HUES64 (cell line): ENCODE results near the gene TMEM143.
"Not testable (repeated sequence)": the region's sequence is repeated elsewhere in the genome, so short reads cannot be mapped to it uniquely, and the experiment has no call there.

Experiments
- H3K27ac ChIP-seq: 2 replicates; pipeline ENCODE4 v1.7.0; 2013; ENCODE audit warnings: low read depth, low read length, inconsistent platforms
- H3K27me3 ChIP-seq: 2 replicates; pipeline ENCODE4 v1.6.1; 2013; ENCODE audit warnings: mild to moderate bottlenecking, low read length; ENCODE audit not compliant: insufficient read depth
- H3K36me3 ChIP-seq: 2 replicates; pipeline ENCODE4 v1.6.1; 2013; ENCODE audit warnings: mild to moderate bottlenecking, low read length; ENCODE audit not compliant: insufficient read depth
- H3K4me1 ChIP-seq: 2 replicates; pipeline ENCODE4 v1.6.1; 2013; ENCODE audit warnings: mild to moderate bottlenecking, low read length, moderate library complexity; ENCODE audit not compliant: insufficient read depth
- H3K4me3 ChIP-seq: 2 replicates; pipeline ENCODE4 v1.5.1; 2013; ENCODE audit warnings: mild to moderate bottlenecking, low read length, moderate library complexity
- H3K9ac ChIP-seq: 2 replicates; pipeline ENCODE4 v1.6.1; 2013; ENCODE audit warnings: mild to moderate bottlenecking, low read depth, low read length
- H3K9me3 ChIP-seq: 2 replicates; pipeline ENCODE4 v1.6.1; 2013; ENCODE audit warnings: low read depth, low read length; ENCODE audit not compliant: insufficient read depth
- WGBS: fragments of 150-250, 120-280 bp; methylation state at CpG from one replicate; pipeline ENCODE4 v1.1.7; 2013; ENCODE audit warnings: missing lambda C conversion rate; 5-methylcytosine and 5-hydroxymethylcytosine counted together

The TMEM143 gene

DNA sequence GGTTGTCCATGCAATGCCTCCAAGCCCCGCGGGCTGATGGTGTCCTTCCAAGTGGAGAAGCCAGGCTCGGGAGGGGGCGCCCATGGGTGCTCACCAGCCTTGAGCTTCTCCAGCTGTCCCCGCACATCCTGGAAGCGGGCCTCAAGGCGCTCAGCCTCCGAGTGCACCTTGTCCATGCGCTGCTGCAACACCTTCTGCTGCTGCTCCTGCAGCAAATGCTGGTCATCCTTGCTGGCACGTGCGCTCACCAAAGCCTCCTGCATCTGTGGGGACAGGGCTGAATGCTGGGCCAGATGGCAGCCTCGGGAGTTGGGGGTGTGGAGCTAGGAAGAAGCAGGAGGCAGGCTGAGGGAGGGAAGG, 61.2 kb downstream of the TMEM143 start:
- Histone ChIP-seq H3K4me3 (no peak overlapping the region), H3K27me3 (no peaks in the 10 kb centered on the region), H3K9ac (no peak overlapping the region), H3K4me1 (no peaks in the 10 kb centered on the region), H3K36me3 (no peaks in the 10 kb centered on the region), H3K9me3 (no peaks in the 10 kb centered on the region), H3K27ac (no peak overlapping the region)
- WGBS: 95% methylated on average over 12 of the region's 12 CpGs

DNA sequence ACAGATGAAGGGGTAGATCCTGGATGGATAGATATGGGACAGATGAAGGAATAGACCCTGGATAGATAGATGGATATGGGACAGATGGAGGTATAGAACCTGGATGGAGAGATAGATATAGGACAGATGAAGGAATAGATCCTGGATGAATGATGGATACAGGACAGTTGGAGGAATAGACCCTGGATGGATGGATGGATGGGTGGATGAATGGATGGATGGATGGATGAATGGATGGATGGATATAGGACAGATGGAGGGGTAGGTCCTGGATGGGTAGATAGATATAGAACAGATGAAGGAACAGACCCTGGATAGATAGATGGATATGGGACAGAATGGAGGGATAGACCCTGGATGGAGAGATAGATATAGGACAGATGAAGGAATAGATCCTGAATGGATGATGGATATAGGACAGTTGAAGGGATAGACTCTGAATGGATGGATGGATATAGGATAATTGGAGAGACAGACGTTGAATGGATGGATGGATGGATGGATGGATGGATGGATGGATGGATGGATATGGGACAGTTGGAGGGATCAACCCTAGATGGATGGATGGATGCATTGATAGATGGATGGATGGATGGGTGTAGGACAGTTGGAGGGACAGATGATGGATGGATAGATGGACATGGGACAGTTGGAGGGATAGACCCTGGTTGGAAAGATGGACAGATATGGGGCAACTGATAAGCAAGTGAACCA, 61.7 kb downstream of the TMEM143 start:
- Histone ChIP-seq H3K36me3 (no peaks in the 10 kb centered on the region), H3K27me3 (no peaks in the 10 kb centered on the region), H3K9ac (no peak overlapping the region), H3K4me3 (no peak overlapping the region), H3K4me1 (no peaks in the 10 kb centered on the region), H3K27ac (no peak overlapping the region), H3K9me3 (no peaks in the 10 kb centered on the region)
- 90% methylated on average over 1 of the region's 1 CpG for WGBS

DNA sequence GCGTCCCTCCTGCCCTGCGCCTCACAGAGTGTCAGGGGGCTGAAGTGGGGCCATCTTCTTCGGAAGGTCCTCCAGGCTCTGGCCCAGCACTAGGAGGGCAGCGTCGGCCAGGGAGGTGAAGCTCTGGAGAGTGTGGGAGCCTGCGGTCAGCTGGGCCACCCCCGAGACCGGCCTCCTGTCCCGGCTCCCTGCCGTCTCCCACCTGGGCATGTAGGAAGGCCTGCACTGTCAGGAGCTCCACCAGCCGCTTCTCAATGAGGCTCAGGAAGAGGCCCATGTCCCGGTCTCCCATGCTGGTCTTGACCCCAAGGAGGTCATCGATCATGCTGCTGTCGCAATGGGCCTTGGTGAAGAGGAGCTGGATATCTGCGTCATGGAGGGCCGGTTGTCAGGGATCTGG, 65.8 kb downstream of the TMEM143 start:
- Histone ChIP-seq H3K36me3 (no peaks in the 10 kb centered on the region), H3K4me3 (no peak overlapping the region), H3K4me1 (no peaks in the 10 kb centered on the region), H3K9ac (no peak overlapping the region), H3K27me3 (no peaks in the 10 kb centered on the region), H3K9me3 (no peaks in the 10 kb centered on the region), H3K27ac (no peak overlapping the region)
- 94% methylated on average over 16 of the region's 16 CpGs for WGBS

DNA sequence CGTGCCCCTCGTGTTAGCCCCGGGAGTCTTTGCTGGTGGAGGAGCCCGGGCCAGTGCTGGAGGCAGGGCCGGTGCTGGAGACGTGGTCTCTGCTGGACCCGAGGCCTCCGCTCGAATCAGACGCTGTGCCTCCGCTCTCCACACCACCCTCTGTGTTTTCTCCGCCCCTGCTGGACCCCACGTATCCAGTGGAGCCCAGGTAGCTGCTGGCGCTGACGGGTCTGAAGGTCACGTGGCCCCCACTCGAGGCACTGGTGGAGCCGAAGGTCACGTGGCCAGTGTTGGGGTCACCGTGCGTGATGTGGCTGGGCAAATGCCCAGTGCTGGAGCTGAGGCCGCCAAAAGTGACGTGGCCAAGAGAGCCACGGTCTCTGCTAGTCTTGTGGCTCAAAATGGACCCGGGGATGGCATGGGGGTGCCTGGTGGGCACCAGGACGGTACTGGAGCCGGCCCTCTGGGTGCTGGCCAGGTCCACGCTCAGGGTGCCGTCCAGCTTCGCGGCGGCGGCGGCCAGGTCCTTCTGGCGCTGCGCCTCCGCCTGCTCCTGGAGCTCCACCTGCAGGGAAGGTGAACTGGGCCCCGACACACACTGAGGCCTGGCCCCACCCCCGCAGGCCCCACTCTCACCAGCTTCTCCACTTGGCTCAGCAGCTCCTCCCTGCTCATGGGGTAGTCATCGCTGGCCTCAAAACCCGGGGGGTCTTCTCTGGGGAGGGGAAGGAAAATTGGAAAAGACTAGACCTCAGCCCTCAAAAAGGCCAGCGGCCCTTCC, 66.6 kb downstream of the TMEM143 start:
- H3K9ac ChIP-seq: no peak overlapping the region
- H3K9me3 ChIP-seq: no peaks in the 10 kb centered on the region
- no peak overlapping the region for H3K27ac ChIP-seq
- 90% methylated on average over 42 of the region's 42 CpGs for WGBS
- no peak overlapping the region for H3K4me3 ChIP-seq
- no peaks in the 10 kb centered on the region for H3K36me3 ChIP-seq
- H3K4me1 ChIP-seq: no peaks in the 10 kb centered on the region
- no peaks in the 10 kb centered on the region for H3K27me3 ChIP-seq

DNA sequence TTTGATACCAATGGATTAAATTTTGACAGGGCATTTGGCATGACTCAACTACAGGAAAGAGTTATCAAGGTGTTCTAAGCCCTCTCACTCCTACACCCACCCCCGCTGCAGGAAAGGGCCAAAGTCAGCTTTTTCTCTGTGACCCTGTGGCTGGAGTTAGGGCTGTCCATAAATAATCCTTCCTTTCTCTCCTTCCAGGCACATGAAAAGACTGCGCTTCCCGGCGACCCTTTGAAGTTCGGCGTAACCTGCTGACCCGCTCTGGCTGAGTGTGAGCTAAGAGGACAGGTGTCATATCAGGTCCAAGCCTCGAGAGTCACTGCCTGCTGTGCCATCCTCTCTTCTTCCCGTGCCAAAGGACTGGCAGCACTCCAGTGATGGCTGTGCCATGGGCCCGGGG, 68.3 kb downstream of the TMEM143 start:
- H3K9ac ChIP-seq: no peak overlapping the region
- no peaks in the 10 kb centered on the region for H3K9me3 ChIP-seq
- 91% methylated on average over 10 of the region's 10 CpGs for WGBS
- no peaks in the 10 kb centered on the region for H3K27me3 ChIP-seq
- H3K4me3 ChIP-seq: no peak overlapping the region
- H3K4me1 ChIP-seq: 0 out of 2 replicates have a peak, but pooled peaks cover 2% of the 10 kb centered on the region
- no peak overlapping the region for H3K27ac ChIP-seq
- H3K36me3 ChIP-seq: no peaks in the 10 kb centered on the region

DNA sequence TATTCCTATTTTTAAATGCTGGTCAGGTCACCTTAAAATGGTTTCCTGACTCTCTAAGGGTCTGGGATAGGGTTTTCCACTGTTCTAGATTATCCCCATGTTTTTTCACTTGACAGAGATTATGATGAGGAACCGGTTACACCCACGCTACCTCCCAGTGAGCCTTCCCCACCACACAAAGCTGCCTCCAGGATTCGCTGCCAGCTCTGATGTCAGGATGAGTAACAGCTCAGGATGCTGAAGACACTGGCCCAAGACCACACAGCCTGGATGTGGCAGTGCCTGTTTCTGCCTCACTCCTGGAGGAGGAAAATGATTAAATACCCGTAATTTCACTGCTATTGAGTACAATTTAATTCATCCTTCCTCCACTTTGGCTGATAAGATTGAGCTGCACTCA, 70.9 kb downstream of the TMEM143 start:
- 77% methylated on average over 4 of the region's 4 CpGs for WGBS
- no peaks in the 10 kb centered on the region for H3K27me3 ChIP-seq
- H3K9ac ChIP-seq: no peak overlapping the region
- H3K9me3 ChIP-seq: no peaks in the 10 kb centered on the region
- no peak overlapping the region for H3K27ac ChIP-seq
- no peak overlapping the region for H3K4me3 ChIP-seq
- 0 out of 2 replicates have a peak, but pooled peaks cover 2% of the 10 kb centered on the region for H3K4me1 ChIP-seq
- peaks cover 4% of the 10 kb centered on the region; the same call in 1 of the 2 replicates for H3K36me3 ChIP-seq

DNA sequence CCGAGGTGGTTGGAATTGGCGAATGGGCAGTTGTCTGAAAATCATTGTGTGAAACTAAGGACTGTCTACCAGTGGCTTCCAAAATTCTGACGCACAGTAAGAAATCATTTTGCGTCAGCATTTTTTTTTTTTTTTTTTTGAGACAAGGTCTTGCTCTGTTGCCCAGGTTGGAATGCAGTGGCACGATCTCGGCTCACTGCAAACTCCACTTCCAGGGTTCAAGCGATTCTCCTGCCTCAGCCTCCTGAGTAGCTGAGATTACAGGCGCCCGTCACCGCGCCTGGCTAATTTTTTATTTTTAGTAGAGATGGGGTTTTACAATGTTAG, 72.3 kb downstream of the TMEM143 start:
- Histone ChIP-seq H3K4me3 (0 out of 2 replicates have a peak overlapping the region, but pooled peaks have one; percentile 51), H3K36me3 (peaks cover 13% of the 10 kb centered on the region)
- H3K27me3 ChIP-seq, H3K9ac ChIP-seq, H3K27ac ChIP-seq, H3K9me3 ChIP-seq, H3K4me1 ChIP-seq: not testable (repeated sequence)
- 34% methylated on average over 11 of the region's 11 CpGs for WGBS

DNA sequence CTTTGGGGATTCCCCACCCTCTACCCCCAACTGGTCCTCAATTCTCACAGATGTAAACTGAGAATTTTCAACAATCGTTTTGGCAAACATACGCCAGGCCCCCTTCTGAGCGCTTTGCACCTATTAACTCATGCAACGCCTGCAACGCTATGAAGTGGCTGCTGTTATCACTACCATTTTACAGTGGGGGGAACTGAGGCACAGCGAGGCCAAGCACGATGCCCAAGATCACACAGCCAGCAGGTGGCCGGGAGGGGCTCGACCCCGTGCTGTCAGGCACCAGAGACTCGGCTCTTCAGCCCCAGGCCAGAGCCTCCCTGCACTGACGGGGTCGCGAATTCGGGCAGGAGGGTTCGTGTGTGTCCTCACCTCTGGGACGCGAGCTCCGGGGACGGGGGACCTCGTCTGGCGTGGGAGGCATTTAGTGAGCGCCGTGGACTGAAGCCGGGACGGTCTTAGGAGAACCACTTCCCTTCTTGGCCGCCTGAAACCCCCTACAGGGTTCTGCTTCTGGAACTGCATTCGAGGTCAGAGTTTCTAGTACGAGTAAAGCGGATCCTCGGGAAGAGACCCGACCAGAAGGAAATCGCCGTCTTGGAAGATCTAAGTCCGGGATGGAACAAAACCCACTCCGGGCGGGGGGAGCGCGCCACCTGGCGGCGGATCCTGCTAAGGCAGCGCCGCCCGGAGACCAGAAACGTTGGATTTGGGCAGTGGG, 72.8 kb downstream of the TMEM143 start:
- Histone ChIP-seq H3K27me3 (no peaks in the 10 kb centered on the region), H3K4me1 (0 out of 2 replicates have a peak, but pooled peaks cover 2% of the 10 kb centered on the region)
- 1% methylated on average over 45 of the region's 45 CpGs for WGBS

DNA sequence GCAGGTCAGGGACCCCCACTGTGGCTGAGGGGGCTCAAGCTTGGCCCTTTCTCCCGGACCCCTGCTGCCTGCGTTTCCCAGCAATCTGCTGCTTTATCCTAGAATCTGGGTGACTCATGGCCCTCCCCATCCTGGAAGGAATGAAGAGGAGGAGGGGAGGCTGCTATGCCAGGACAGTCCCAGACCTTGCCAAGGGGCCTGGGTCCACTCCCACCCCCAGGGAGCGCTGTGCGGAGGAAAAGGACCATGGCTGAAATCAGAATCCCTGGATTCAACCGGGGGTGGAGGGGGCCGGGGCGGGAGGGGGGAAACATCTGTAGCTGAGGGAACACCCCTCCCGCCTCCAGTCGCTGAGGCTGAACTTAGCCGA, 73.4 kb downstream of the TMEM143 start:
- H3K27me3 ChIP-seq: no peaks in the 10 kb centered on the region
- peak overlapping the region; percentile 35; the same call in 1 of the 2 replicates for H3K9ac ChIP-seq
- peaks cover 24% of the 10 kb centered on the region for H3K36me3 ChIP-seq
- H3K4me1 ChIP-seq: 0 out of 2 replicates have a peak, but pooled peaks cover 2% of the 10 kb centered on the region
- peaks cover 12% of the 10 kb centered on the region; the same call in 1 of the 2 replicates for H3K9me3 ChIP-seq
- WGBS: 3% methylated on average over 5 of the region's 10 CpGs
- peak overlapping the region; percentile 69 for H3K27ac ChIP-seq
- H3K4me3 ChIP-seq: peak overlapping the region; percentile 51

More for the DNA sequence above, 72.8 kb downstream of the TMEM143 start:
- H3K9ac ChIP-seq: peak overlapping the region; percentile 60
- peaks cover 9% of the 10 kb centered on the region; the same call in 1 of the 2 replicates for H3K9me3 ChIP-seq
- H3K4me3 ChIP-seq: peak overlapping the region; percentile 51
- peak overlapping the region; percentile 94 for H3K27ac ChIP-seq
- peaks cover 19% of the 10 kb centered on the region for H3K36me3 ChIP-seq

DNA sequence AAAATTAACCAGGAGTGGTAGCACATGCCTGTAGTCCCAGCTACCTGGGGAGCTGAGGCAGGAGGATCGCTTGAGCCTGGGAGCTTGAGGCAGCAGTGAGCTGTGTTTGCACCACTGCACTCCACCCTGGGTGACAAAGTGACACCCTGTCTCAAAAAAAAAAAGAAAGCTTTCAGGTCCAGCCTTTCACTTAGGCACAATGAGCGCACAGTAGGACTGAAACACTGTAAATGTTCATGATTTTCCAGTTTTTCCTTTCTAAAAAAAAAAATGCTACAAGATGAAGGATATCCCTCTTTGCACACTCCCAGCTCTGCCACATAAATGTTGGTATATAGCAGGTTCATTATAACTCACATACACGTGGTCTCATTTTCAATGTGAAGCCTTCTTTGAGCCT, 76.0 kb downstream of the TMEM143 start:
- 90% methylated on average over 3 of the region's 3 CpGs for WGBS
- no peak overlapping the region for H3K9ac ChIP-seq
- H3K27ac ChIP-seq: no peak overlapping the region
- no peaks in the 10 kb centered on the region for H3K27me3 ChIP-seq
- H3K4me3 ChIP-seq: no peak overlapping the region
- H3K9me3 ChIP-seq: peaks cover 17% of the 10 kb centered on the region
- H3K36me3 ChIP-seq: peaks cover 47% of the 10 kb centered on the region
- H3K4me1 ChIP-seq: 0 out of 2 replicates have a peak, but pooled peaks cover 2% of the 10 kb centered on the region

DNA sequence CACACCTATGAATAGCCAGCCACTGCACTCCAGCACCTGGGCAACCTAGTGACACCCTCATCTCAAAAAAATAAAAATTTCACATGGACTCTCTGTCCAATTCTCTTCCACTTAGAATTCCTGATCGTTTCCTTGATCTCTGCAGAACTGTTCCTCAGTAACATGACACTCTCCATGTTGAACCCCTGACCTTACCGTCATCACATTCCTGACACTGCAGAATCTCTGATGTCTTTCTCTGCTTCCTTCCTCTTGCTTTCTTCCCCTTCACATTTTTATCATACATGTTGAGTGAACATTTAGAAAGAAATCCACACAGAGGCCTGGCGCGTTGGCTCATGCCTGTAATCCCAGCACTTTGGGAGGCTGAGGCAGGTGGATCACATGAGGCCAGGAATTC, 78.8 kb downstream of the TMEM143 start:
- H3K9me3 ChIP-seq: peaks cover 17% of the 10 kb centered on the region
- WGBS: 94% methylated on average over 4 of the region's 4 CpGs
- H3K9ac ChIP-seq: no peak overlapping the region
- H3K27me3 ChIP-seq: no peaks in the 10 kb centered on the region
- no peak overlapping the region for H3K4me3 ChIP-seq
- H3K4me1 ChIP-seq: no peaks in the 10 kb centered on the region
- peaks cover 70% of the 10 kb centered on the region for H3K36me3 ChIP-seq
- H3K27ac ChIP-seq: no peak overlapping the region
